WTC11 (cell line): ENCODE results near the gene EVL. TPM values are rescaled to one million over a fixed set of nuclear protein-coding genes. Genes with fewer than 3 reads are reported as not detected.

Source experiments
- ATAC-seq: fragments of 200-7000 bp; cut with Tn5 transposase; 2 replicates; pipeline ENCODE4 v1.10.0; 2021; ENCODE audit warnings: mild to moderate bottlenecking, moderate library complexity
- CTCF ChIA-PET: fragments of 300-600 bp; sonication (Branson Sonifier 250); formaldehyde crosslinking; loops from one replicate; lab custom pipeline; 2021; ENCODE audit warnings: antibody characterized with exemption; lab: Charles Lee
- POLR2A ChIA-PET: fragments of 350-600 bp; sonication (Branson Sonifier 250); formaldehyde crosslinking; loops from one replicate; lab custom pipeline; 2021; ENCODE audit warnings: antibody characterized with exemption; lab: Charles Lee
- DNase-seq: peaks from one replicate; pipeline ENCODE4 v3.0.0; 2021; ENCODE audit warnings: low spot score
- H3K27ac Mint-ChIP-seq: 2 replicates; pipeline ENCODE4 v1.8.0; 2021; ENCODE audit warnings: mixed read lengths
- H3K27me3 Mint-ChIP-seq: 2 replicates; pipeline ENCODE4 v1.8.0; 2021; ENCODE audit warnings: low read depth, mild to moderate bottlenecking, moderate library complexity, mixed read lengths
- H3K36me3 Mint-ChIP-seq: 2 replicates; pipeline ENCODE4 v1.8.0; 2021; ENCODE audit warnings: mixed read lengths
- H3K4me1 Mint-ChIP-seq: 2 replicates; pipeline ENCODE4 v1.8.0; 2022; ENCODE audit warnings: mixed read lengths
- H3K4me3 Mint-ChIP-seq: 2 replicates; pipeline ENCODE4 v1.8.0; 2021; ENCODE audit warnings: mild to moderate bottlenecking, moderate library complexity, mixed read lengths
- H3K9me3 Mint-ChIP-seq: 2 replicates; pipeline ENCODE4 v1.8.0; 2021; ENCODE audit warnings: mixed read lengths
- ETV6 ChIP-seq: sonication (generic); formaldehyde crosslinking; IDR thresholded peaks from 2 replicates; pipeline ENCODE4 v1.8.1; 2022; ENCODE audit warnings: mild to moderate bottlenecking, missing genetic modification reagents
- GABPB1 ChIP-seq: sonication (generic); formaldehyde crosslinking; IDR thresholded peaks from 2 replicates; pipeline ENCODE4 v1.8.1; 2023; ENCODE audit warnings: mild to moderate bottlenecking, missing genetic modification reagents
- OVOL2 ChIP-seq: fragments of 250-450 bp; sonication (Bioruptor Pico); IDR thresholded peaks from 2 replicates; pipeline ENCODE4 v1.9.0; 2021; ENCODE audit warnings: mild to moderate bottlenecking, borderline replicate concordance
- ZNF317 ChIP-seq: sonication (generic); formaldehyde crosslinking; IDR thresholded peaks from 2 replicates; pipeline ENCODE4 v1.8.1; 2023; ENCODE audit warnings: low read depth, mild to moderate bottlenecking, moderate library complexity, missing genetic modification reagents, borderline replicate concordance
- total RNA-seq: library from RNA; stranded (reverse); gene quantifications from 3 replicates; pipeline ENCODE4 v1.2.3, GENCODE V29; 2021
- TF ChIP-seq, protein P1 (sequence below): fragments of 200-600 bp; IDR thresholded peaks from 2 replicates; pipeline ENCODE4 v1.8.0; 2022; ENCODE audit warnings: antibody characterized with exemption
- TF ChIP-seq, protein P2 (sequence below): fragments of 250-450 bp; sonication (Bioruptor Pico); IDR thresholded peaks from 2 replicates; pipeline ENCODE4 v1.9.0; 2021; ENCODE audit warnings: mild to moderate bottlenecking
- TF ChIP-seq, protein P3 (sequence below): sonication (generic); formaldehyde crosslinking; IDR thresholded peaks from 2 replicates; pipeline ENCODE4 v1.8.1; 2023; ENCODE audit warnings: mild to moderate bottlenecking, missing genetic modification reagents, moderate library complexity
- TF ChIP-seq, protein P4 (sequence below): fragments of 250-450 bp; sonication (Bioruptor Pico); IDR thresholded peaks from 2 replicates; pipeline ENCODE4 v2.1.2; 2022; ENCODE audit warnings: mild to moderate bottlenecking, moderate library complexity
- TF ChIP-seq, protein P5 (sequence below): sonication (generic); formaldehyde crosslinking; IDR thresholded peaks from 2 replicates; pipeline ENCODE4 v1.8.1; 2022; ENCODE audit warnings: low read depth, mild to moderate bottlenecking, moderate library complexity, missing genetic modification reagents, borderline replicate concordance
- TF ChIP-seq, protein P6 (sequence below): sonication (generic); formaldehyde crosslinking; IDR thresholded peaks from 2 replicates; pipeline ENCODE4 v1.8.1; 2023; ENCODE audit warnings: mild to moderate bottlenecking, missing genetic modification reagents
- TF ChIP-seq, protein P7 (sequence below): sonication (generic); formaldehyde crosslinking; IDR thresholded peaks from 2 replicates; pipeline ENCODE4 v1.8.0; 2023; ENCODE audit warnings: missing genetic modification reagents, mild to moderate bottlenecking, borderline replicate concordance

EVL gene
- total RNA-seq, 1 experiment from 2014 or later: 60.8 TPM

DNA sequence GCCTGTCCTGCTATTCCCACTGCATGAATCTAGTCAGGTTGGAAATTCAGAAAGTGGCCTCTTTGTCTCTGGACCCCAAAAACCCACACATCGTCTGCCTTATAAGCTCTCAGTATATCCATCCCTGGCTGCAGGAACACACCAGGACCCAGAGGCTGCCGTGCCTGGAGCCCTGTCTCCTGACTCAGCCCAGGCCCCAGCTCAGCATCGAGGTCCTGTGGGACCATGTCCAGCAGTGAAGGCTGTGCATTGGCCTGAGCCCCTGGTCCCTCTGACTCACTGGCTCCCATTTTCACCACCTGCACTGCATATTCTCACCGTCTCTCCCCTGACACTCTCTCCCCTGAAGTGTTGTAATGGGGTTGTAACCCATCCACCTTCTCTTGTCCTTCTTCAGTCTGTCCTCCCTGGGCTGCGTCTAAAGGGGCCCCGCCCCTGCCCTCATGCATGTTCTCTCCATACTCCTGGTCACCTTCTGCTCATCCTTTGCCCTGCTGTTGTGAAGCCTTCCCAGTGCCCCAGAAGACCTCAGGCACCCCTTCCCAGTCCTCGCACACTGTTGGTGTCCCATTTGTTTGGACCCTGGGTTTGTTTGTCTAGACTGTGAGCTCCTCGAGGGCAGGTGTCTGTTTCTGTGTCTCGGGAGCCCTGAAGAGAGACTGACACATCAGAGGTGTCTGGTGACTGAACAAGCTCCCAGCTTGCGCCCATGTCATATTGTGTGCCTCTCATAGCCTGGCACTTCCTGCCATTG is 43.8 kb downstream of the EVL start (continued):
- TF ChIP-seq, protein P1, sequence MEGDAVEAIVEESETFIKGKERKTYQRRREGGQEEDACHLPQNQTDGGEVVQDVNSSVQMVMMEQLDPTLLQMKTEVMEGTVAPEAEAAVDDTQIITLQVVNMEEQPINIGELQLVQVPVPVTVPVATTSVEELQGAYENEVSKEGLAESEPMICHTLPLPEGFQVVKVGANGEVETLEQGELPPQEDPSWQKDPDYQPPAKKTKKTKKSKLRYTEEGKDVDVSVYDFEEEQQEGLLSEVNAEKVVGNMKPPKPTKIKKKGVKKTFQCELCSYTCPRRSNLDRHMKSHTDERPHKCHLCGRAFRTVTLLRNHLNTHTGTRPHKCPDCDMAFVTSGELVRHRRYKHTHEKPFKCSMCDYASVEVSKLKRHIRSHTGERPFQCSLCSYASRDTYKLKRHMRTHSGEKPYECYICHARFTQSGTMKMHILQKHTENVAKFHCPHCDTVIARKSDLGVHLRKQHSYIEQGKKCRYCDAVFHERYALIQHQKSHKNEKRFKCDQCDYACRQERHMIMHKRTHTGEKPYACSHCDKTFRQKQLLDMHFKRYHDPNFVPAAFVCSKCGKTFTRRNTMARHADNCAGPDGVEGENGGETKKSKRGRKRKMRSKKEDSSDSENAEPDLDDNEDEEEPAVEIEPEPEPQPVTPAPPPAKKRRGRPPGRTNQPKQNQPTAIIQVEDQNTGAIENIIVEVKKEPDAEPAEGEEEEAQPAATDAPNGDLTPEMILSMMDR: no peak
- TF ChIP-seq, protein P2, sequence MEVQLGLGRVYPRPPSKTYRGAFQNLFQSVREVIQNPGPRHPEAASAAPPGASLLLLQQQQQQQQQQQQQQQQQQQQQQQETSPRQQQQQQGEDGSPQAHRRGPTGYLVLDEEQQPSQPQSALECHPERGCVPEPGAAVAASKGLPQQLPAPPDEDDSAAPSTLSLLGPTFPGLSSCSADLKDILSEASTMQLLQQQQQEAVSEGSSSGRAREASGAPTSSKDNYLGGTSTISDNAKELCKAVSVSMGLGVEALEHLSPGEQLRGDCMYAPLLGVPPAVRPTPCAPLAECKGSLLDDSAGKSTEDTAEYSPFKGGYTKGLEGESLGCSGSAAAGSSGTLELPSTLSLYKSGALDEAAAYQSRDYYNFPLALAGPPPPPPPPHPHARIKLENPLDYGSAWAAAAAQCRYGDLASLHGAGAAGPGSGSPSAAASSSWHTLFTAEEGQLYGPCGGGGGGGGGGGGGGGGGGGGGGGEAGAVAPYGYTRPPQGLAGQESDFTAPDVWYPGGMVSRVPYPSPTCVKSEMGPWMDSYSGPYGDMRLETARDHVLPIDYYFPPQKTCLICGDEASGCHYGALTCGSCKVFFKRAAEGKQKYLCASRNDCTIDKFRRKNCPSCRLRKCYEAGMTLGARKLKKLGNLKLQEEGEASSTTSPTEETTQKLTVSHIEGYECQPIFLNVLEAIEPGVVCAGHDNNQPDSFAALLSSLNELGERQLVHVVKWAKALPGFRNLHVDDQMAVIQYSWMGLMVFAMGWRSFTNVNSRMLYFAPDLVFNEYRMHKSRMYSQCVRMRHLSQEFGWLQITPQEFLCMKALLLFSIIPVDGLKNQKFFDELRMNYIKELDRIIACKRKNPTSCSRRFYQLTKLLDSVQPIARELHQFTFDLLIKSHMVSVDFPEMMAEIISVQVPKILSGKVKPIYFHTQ (CRISPR knock-in tag): no peak
- TF ChIP-seq, protein P3, sequence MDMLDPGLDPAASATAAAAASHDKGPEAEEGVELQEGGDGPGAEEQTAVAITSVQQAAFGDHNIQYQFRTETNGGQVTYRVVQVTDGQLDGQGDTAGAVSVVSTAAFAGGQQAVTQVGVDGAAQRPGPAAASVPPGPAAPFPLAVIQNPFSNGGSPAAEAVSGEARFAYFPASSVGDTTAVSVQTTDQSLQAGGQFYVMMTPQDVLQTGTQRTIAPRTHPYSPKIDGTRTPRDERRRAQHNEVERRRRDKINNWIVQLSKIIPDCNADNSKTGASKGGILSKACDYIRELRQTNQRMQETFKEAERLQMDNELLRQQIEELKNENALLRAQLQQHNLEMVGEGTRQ (CRISPR knock-in tag): no peak
- TF ChIP-seq OVOL2 (CRISPR knock-in tag) (no peak), ETV6 (no peak), GABPB1 (CRISPR knock-in tag) (no peak), ZNF317 (CRISPR knock-in tag) (no peak)
- TF ChIP-seq, protein P4, sequence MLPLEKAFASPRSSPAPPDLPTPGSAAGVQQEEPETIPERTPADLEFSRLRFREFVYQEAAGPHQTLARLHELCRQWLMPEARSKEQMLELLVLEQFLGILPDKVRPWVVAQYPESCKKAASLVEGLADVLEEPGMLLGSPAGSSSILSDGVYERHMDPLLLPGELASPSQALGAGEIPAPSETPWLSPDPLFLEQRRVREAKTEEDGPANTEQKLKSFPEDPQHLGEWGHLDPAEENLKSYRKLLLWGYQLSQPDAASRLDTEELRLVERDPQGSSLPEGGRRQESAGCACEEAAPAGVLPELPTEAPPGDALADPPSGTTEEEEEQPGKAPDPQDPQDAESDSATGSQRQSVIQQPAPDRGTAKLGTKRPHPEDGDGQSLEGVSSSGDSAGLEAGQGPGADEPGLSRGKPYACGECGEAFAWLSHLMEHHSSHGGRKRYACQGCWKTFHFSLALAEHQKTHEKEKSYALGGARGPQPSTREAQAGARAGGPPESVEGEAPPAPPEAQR (CRISPR knock-in tag): no peak

DNA sequence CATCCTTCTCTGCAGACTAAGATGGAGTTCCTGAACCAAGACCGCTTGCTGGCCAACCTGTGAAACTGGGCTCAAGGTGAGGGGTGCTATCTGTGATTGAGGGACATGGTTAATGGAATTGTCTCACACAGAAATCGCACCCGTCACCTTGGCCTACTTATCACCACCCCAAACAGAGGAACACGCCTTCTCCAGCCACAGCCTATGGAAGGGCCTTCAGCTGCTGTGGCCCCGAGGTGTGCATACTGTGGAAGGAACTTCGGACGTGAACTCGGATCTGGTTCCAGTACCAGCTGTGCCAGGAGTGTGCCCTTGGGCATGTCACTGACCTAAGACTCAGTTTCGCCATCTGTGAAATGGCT is 44.4 kb downstream of the EVL start:
- Mint-ChIP-seq H3K9me3 (no peaks in the 10 kb centered on the region), H3K27me3 (no peaks in the 10 kb centered on the region), H3K36me3 (no peaks in the 10 kb centered on the region), H3K27ac (no peak overlapping the region), H3K4me3 (no peak overlapping the region), H3K4me1 (peaks cover 11% of the 10 kb centered on the region)
- CTCF ChIA-PET: interaction anchor here (0.9 to 2.2 kb wide), 4 partner anchors 38 to 139 kb away, joined by 3 to 13 read pairs (median 9); no protein-coding TSS in a partner anchor
- POLR2A ChIA-PET: no interaction called here
- ATAC-seq (no peak), DNase-seq (no peak)
- TF ChIP-seq, protein P4 (CRISPR knock-in tag): no peak
- TF ChIP-seq, protein P5, sequence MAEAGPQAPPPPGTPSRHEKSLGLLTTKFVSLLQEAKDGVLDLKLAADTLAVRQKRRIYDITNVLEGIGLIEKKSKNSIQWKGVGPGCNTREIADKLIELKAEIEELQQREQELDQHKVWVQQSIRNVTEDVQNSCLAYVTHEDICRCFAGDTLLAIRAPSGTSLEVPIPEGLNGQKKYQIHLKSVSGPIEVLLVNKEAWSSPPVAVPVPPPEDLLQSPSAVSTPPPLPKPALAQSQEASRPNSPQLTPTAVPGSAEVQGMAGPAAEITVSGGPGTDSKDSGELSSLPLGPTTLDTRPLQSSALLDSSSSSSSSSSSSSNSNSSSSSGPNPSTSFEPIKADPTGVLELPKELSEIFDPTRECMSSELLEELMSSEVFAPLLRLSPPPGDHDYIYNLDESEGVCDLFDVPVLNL (CRISPR knock-in tag): no peak
- TF ChIP-seq, protein P6, sequence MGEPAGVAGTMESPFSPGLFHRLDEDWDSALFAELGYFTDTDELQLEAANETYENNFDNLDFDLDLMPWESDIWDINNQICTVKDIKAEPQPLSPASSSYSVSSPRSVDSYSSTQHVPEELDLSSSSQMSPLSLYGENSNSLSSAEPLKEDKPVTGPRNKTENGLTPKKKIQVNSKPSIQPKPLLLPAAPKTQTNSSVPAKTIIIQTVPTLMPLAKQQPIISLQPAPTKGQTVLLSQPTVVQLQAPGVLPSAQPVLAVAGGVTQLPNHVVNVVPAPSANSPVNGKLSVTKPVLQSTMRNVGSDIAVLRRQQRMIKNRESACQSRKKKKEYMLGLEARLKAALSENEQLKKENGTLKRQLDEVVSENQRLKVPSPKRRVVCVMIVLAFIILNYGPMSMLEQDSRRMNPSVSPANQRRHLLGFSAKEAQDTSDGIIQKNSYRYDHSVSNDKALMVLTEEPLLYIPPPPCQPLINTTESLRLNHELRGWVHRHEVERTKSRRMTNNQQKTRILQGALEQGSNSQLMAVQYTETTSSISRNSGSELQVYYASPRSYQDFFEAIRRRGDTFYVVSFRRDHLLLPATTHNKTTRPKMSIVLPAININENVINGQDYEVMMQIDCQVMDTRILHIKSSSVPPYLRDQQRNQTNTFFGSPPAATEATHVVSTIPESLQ (CRISPR knock-in tag): no peak
- TF ChIP-seq, protein P7, sequence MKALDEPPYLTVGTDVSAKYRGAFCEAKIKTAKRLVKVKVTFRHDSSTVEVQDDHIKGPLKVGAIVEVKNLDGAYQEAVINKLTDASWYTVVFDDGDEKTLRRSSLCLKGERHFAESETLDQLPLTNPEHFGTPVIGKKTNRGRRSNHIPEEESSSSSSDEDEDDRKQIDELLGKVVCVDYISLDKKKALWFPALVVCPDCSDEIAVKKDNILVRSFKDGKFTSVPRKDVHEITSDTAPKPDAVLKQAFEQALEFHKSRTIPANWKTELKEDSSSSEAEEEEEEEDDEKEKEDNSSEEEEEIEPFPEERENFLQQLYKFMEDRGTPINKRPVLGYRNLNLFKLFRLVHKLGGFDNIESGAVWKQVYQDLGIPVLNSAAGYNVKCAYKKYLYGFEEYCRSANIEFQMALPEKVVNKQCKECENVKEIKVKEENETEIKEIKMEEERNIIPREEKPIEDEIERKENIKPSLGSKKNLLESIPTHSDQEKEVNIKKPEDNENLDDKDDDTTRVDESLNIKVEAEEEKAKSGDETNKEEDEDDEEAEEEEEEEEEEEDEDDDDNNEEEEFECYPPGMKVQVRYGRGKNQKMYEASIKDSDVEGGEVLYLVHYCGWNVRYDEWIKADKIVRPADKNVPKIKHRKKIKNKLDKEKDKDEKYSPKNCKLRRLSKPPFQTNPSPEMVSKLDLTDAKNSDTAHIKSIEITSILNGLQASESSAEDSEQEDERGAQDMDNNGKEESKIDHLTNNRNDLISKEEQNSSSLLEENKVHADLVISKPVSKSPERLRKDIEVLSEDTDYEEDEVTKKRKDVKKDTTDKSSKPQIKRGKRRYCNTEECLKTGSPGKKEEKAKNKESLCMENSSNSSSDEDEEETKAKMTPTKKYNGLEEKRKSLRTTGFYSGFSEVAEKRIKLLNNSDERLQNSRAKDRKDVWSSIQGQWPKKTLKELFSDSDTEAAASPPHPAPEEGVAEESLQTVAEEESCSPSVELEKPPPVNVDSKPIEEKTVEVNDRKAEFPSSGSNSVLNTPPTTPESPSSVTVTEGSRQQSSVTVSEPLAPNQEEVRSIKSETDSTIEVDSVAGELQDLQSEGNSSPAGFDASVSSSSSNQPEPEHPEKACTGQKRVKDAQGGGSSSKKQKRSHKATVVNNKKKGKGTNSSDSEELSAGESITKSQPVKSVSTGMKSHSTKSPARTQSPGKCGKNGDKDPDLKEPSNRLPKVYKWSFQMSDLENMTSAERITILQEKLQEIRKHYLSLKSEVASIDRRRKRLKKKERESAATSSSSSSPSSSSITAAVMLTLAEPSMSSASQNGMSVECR (CRISPR knock-in tag): no peak
